Liver (tissue), 9 donors: ENCODE results near the gene XXYLT1. TPM values are rescaled to one million over a fixed set of nuclear protein-coding genes. Genes with fewer than 3 reads are reported as not detected.
"Not testable (repeated sequence)": the region's sequence is repeated elsewhere in the genome, so short reads cannot be mapped to it uniquely, and the experiment has no call there.

ENCODE experiments used
- DNase-seq: peaks from one replicate; pipeline ENCODE4 v3.0.0-alpha.2; 2017; ENCODE audit warnings: low spot score
- H3K27ac ChIP-seq, 2 donors: one replicate each; pipeline ENCODE4 v1.7.0; 2013; ENCODE audit warnings: inconsistent platforms in 2 of 2, low read length in 2 of 2, control low read depth in 1 of 2, low read depth in 1 of 2, mild to moderate bottlenecking in 1 of 2
- H3K27me3 ChIP-seq, 4 donors: one replicate each; pipeline versions ENCODE4 v1.6.1 to v1.7.0; 2013; ENCODE audit warnings: low read length in 3 of 4, inconsistent platforms in 1 of 4, mild to moderate bottlenecking in 1 of 4, moderate library complexity in 1 of 4; ENCODE audit not compliant: control insufficient read depth in 4 of 4, insufficient read depth in 4 of 4
- H3K36me3 ChIP-seq, 4 donors: one replicate each; pipeline versions ENCODE4 v1.6.1 to v1.7.0; 2013; ENCODE audit warnings: low read length in 3 of 4, mild to moderate bottlenecking in 3 of 4, low read depth in 1 of 4, moderate library complexity in 1 of 4; ENCODE audit not compliant: control insufficient read depth in 4 of 4, insufficient read depth in 3 of 4
- H3K4me1 ChIP-seq, 4 donors: one replicate each; pipeline versions ENCODE4 v1.6.1 to v1.7.0; 2013; ENCODE audit warnings: low read length in 3 of 4, mild to moderate bottlenecking in 3 of 4, moderate library complexity in 1 of 4; ENCODE audit not compliant: control insufficient read depth in 4 of 4, insufficient read depth in 4 of 4
- H3K4me3 ChIP-seq, 3 donors: one replicate each; pipeline versions ENCODE4 v1.6.1 to v1.7.0; 2013; ENCODE audit warnings: low read length in 3 of 3, control low read depth in 1 of 3, low read depth in 1 of 3, mild to moderate bottlenecking in 1 of 3
- H3K9ac ChIP-seq, 2 donors: one replicate each; pipeline ENCODE4 v1.7.0; 2013; ENCODE audit warnings: low read length in 2 of 2, mild to moderate bottlenecking in 2 of 2, moderate library complexity in 2 of 2, control low read depth in 1 of 2, low read depth in 1 of 2
- H3K9me3 ChIP-seq, 4 donors: one replicate each; pipeline versions ENCODE4 v1.6.1 to v1.7.0; 2013; ENCODE audit warnings: low read length in 3 of 4; ENCODE audit not compliant: control insufficient read depth in 4 of 4
- ATF3 ChIP-seq: IDR thresholded peaks from 2 replicates; pipeline ENCODE4 v1.6.1; 2016; ENCODE audit warnings: antibody characterized with exemption
- FOXA1 ChIP-seq: IDR thresholded peaks from 2 replicates; pipeline ENCODE4 v1.6.1; 2016; ENCODE audit warnings: antibody characterized with exemption
- FOXA2 ChIP-seq: IDR thresholded peaks from 2 replicates; pipeline ENCODE4 v1.6.1; 2016; ENCODE audit warnings: antibody characterized with exemption
- GABPA ChIP-seq, 2 donors: IDR thresholded peaks in 1 of 2; conservative IDR thresholded peaks in 1 of 2; 2 replicates each; pipeline ENCODE4 v1.6.1; 2016; ENCODE audit warnings: antibody characterized with exemption in 2 of 2, mild to moderate bottlenecking in 1 of 2, moderate library complexity in 1 of 2
- HNF4A ChIP-seq, 2 donors: conservative IDR thresholded peaks; 2 replicates each; pipeline ENCODE4 v1.6.1; 2016; ENCODE audit warnings: antibody characterized with exemption in 2 of 2, mild to moderate bottlenecking in 2 of 2
- HNF4G ChIP-seq: IDR thresholded peaks from 2 replicates; pipeline ENCODE4 v1.6.1; 2016; ENCODE audit warnings: antibody characterized with exemption
- JUND ChIP-seq, 2 donors: IDR thresholded peaks; 2 replicates each; pipeline ENCODE4 v1.6.1; 2016; ENCODE audit warnings: antibody characterized with exemption in 2 of 2
- MAX ChIP-seq: IDR thresholded peaks from 2 replicates; pipeline ENCODE4 v1.6.1; 2016; ENCODE audit warnings: antibody characterized with exemption
- NR2F2 ChIP-seq: IDR thresholded peaks from 2 replicates; pipeline ENCODE4 v1.6.1; 2016; ENCODE audit warnings: antibody characterized with exemption
- RAD21 ChIP-seq, 2 donors: IDR thresholded peaks; 2 replicates each; pipeline ENCODE4 v1.6.1; 2016; ENCODE audit warnings: antibody characterized with exemption in 2 of 2, mild to moderate bottlenecking in 2 of 2
- REST ChIP-seq: IDR thresholded peaks from 2 replicates; pipeline ENCODE4 v1.6.1; 2016; ENCODE audit warnings: antibody characterized with exemption, mild to moderate bottlenecking
- RXRA ChIP-seq, 2 donors: IDR thresholded peaks; 2 replicates each; pipeline ENCODE4 v1.6.1; 2017 to 2018; ENCODE audit warnings: antibody characterized with exemption in 2 of 2, mild to moderate bottlenecking in 1 of 2
- SP1 ChIP-seq: IDR thresholded peaks from 2 replicates; pipeline ENCODE4 v1.6.1; 2018; ENCODE audit warnings: antibody characterized with exemption, mild to moderate bottlenecking
- TAF1 ChIP-seq: conservative IDR thresholded peaks from 2 replicates; pipeline ENCODE4 v1.6.1; 2016; ENCODE audit warnings: antibody characterized with exemption, mild to moderate bottlenecking
- YY1 ChIP-seq: IDR thresholded peaks from 2 replicates; pipeline ENCODE4 v1.6.1; 2016; ENCODE audit warnings: antibody characterized with exemption, mild to moderate bottlenecking
- ZBTB33 ChIP-seq: IDR thresholded peaks from 2 replicates; pipeline ENCODE4 v1.6.1; 2016; ENCODE audit warnings: antibody characterized with exemption
- WGBS: extraction: QIAGEN DNeasy Blood & Tissue Kit; methylation state at CpG from one replicate; pipeline ENCODE4 v1.1.7; 2013; 5-methylcytosine and 5-hydroxymethylcytosine counted together
- polyA plus RNA-seq, 2 donors: library from polyadenylated mRNA; stranded (reverse) in 1 of 2; unstranded in 1 of 2; fragments of 200-250 nt in 1 of 2; fragments of >200 nt in 1 of 2; fragmentation: Nextera tagmentation in 1 of 2; extraction: Ambion mirVana in 1 of 2; gene quantifications; one replicate each; pipeline versions ENCODE4 v1.2.1 to v1.2.3, GENCODE V29; 2013 to 2015
- total RNA-seq, 2 donors: library from RNA; depleted of rRNA; stranded (reverse); fragments of >200 nt; gene quantifications; one replicate each; pipeline ENCODE4 v1.2.3, GENCODE V29; 2014
- donor health status: healthy.
- donor health status: healthy.
- donor health status: healthy.
- donor health status: healthy.
- donor health status: healthy.

The XXYLT1 gene
- total and polyA plus RNA-seq, 4 donors = 0.93 to 7.6 (median 2.8) TPM

GRCh38 chr3:195094191-195094921 lies 176.6 kb downstream of the XXYLT1 start (continued):
- TF ChIP-seq ZBTB33 = no peak
- TF ChIP-seq RXRA (IDR thresholded peaks at IDR 0.05) = no peak
- no peak for TF ChIP-seq MAX

GRCh38 chr3:195093731-195094130 lies 177.2 kb downstream of the XXYLT1 start:
- Histone ChIP-seq H3K9me3 (no peaks in the 10 kb centered on the region), H3K27me3 (no peaks in the 10 kb centered on the region), H3K9ac (no peak overlapping the region), H3K4me1 (no peaks in the 10 kb centered on the region), H3K4me3 (no peak overlapping the region), H3K36me3 (no peaks in the 10 kb centered on the region), H3K27ac (no peak overlapping the region)
- no peak for TF ChIP-seq SP1
- no peak for TF ChIP-seq FOXA2
- no peak for TF ChIP-seq GABPA (IDR thresholded peaks at IDR 0.05 in 1 of 2, conservative IDR thresholded peaks at IDR 0.05 in 1 of 2)
- TF ChIP-seq FOXA1 = no peak
- no peak for TF ChIP-seq MAX
- TF ChIP-seq RAD21 (IDR thresholded peaks at IDR 0.05) = no peak
- no peak for TF ChIP-seq HNF4G
- TF ChIP-seq YY1 = no peak
- no peak for TF ChIP-seq RXRA (IDR thresholded peaks at IDR 0.05)
- no peak for TF ChIP-seq NR2F2
- no peak for TF ChIP-seq HNF4A (conservative IDR thresholded peaks at IDR 0.05)
- no peak for TF ChIP-seq JUND (IDR thresholded peaks at IDR 0.05)
- no peak for TF ChIP-seq ATF3
- no peak for TF ChIP-seq TAF1
- TF ChIP-seq REST = no peak
- WGBS = 89% methylated on average over 9 of the region's 9 CpGs
- no peak for DNase-seq

GRCh38 chr3:195087840-195088601 lies 182.9 kb downstream of the XXYLT1 start:
- not testable (repeated sequence) for H3K4me1 ChIP-seq, H3K4me3 ChIP-seq, DNase-seq, H3K36me3 ChIP-seq, H3K27me3 ChIP-seq, H3K27ac ChIP-seq, H3K9me3 ChIP-seq, H3K9ac ChIP-seq
- 46% methylated on average over 21 of the region's 25 CpGs for WGBS
